ENCODE data around the gene MLKL. TPM values are rescaled to one million over a fixed set of nuclear protein-coding genes. Genes with fewer than 3 reads are reported as not detected.

MLKL gene
- total and polyA plus RNA-seq, 2 of the 13 experiments (the other 11 are each of a cell fraction or from before 2014, with no cell fraction given): 6.4 to 10.7 TPM

- ChIA-PET CTCF (ENCODE audit: low intra/inter-chr PET ratio, low total read pairs) (no interaction called here), POLR2A (no interaction called here)
- DNase-seq (ENCODE audit: low spot score) (no peak), ATAC-seq (no peak), FAIRE-seq (no peak)
- Histone ChIP-seq H3K27ac (ENCODE audit: extremely low read length, insufficient read depth, low read length) (no peak overlapping the region), H3K9me3 (ENCODE audit: low read length) (no peaks in the 10 kb centered on the region), H3K4me3 (replicated peaks in 1 of 3; ENCODE audit: insufficient read depth in 1 of 3, low read depth in 2 of 3, low read length in 3 of 3) (peak overlapping the region in 1 of 3 experiments; percentile 18; a peak in 1 of 6 replicates), H3K36me3 (replicated peaks in 1 of 2; ENCODE audit: control insufficient read depth in 1 of 2, insufficient read depth in 2 of 2, low read length in 2 of 2) (no peaks in the 10 kb centered on the region), H3K4me1 (ENCODE audit: insufficient read depth, low read length) (peaks cover 19% of the 10 kb centered on the region), H3K9ac (ENCODE audit: insufficient read depth, low read depth, low read length) (no peak overlapping the region), H4K20me1 (ENCODE audit: insufficient read depth, low read length) (no peaks in the 10 kb centered on the region), H2AFZ (ENCODE audit: low read length) (no peak overlapping the region), H3K27me3 (ENCODE audit: control insufficient read depth in 1 of 2, insufficient read depth in 2 of 2, low read length in 2 of 2) (peaks cover 4 to 61% of the 10 kb centered on the region in 2 experiments; a peak in 4 of 5 replicates), H3K79me2 (ENCODE audit: insufficient read depth, low read length) (no peaks in the 10 kb centered on the region), H3K4me2 (ENCODE audit: low read depth, low read length) (no peak overlapping the region)
- intact Hi-C loops (cut with micrococcal nuclease; ENCODE audit: unreplicated experiment): no loop called here
- in situ Hi-C loops (cut with HindIII; ENCODE audit: extremely low pct_ligation_motif_present, low pct_unique_long_range_greater_than_20kb): no loop called here
- no TSS peak for BruUV-seq (replicated peaks)
- WGBS (ENCODE audit: low lambda C conversion rate): 61% methylated on average over 29 of the region's 32 CpGs
- TF ChIP-seq ZNF431 (CRISPR knock-in tag; IDR thresholded peaks at IDR 0.05; ENCODE audit: borderline replicate concordance, low read depth) (no peak), ZNF746 (CRISPR knock-in tag; IDR thresholded peaks at IDR 0.05) (no peak), ZNF510 (CRISPR knock-in tag; IDR thresholded peaks at IDR 0.05; ENCODE audit: low read depth) (no peak), ZNF333 (CRISPR knock-in tag; IDR thresholded peaks at IDR 0.05; ENCODE audit: borderline replicate concordance) (0 out of 2 replicates have a peak, but pooled peaks have one; percentile 40), PRPF4 (IDR thresholded peaks at IDR 0.05; ENCODE audit: low read depth, low read length, poor library complexity, severe bottlenecking) (no peak)
Measured at GRCh38 chr16:74747716-74748615, 47.3 kb upstream of the MLKL start.

- no peaks in the 10 kb centered on the region for H3K36me3 ChIP-seq (replicated peaks in 1 of 2; ENCODE audit: control insufficient read depth in 1 of 2, insufficient read depth in 2 of 2, low read length in 2 of 2)
- H3K79me2 ChIP-seq (ENCODE audit: insufficient read depth, low read length): no peaks in the 10 kb centered on the region
- no peak for FAIRE-seq
Measured at GRCh38 chr16:74745926-74746325, 45.3 kb upstream of the MLKL start.

More at GRCh38 chr16:74745926-74746325, 45.3 kb upstream of the MLKL start:
- H4K20me1 ChIP-seq (ENCODE audit: insufficient read depth, low read length): no peaks in the 10 kb centered on the region
- ChIA-PET POLR2A (no interaction called here), CTCF (ENCODE audit: low intra/inter-chr PET ratio, low total read pairs) (no interaction called here)
- 12% methylated on average over 7 of the region's 7 CpGs for WGBS (ENCODE audit: low lambda C conversion rate)
- BruUV-seq (replicated peaks): no TSS peak
- H2AFZ ChIP-seq (ENCODE audit: low read length): no peak overlapping the region
- no peak overlapping the region for H3K4me3 ChIP-seq (replicated peaks in 1 of 3; ENCODE audit: insufficient read depth in 1 of 3, low read depth in 2 of 3, low read length in 3 of 3)
- peaks cover 4 to 58% of the 10 kb centered on the region in 2 experiments; a peak in 4 of 5 replicates for H3K27me3 ChIP-seq (ENCODE audit: control insufficient read depth in 1 of 2, insufficient read depth in 2 of 2, low read length in 2 of 2)
- in situ Hi-C loops (cut with HindIII; ENCODE audit: extremely low pct_ligation_motif_present, low pct_unique_long_range_greater_than_20kb): no loop called here
- peaks cover 24% of the 10 kb centered on the region for H3K4me1 ChIP-seq (ENCODE audit: insufficient read depth, low read length)
- H3K9me3 ChIP-seq (ENCODE audit: low read length): no peaks in the 10 kb centered on the region
- ATAC-seq (no peak), DNase-seq (ENCODE audit: low spot score) (no peak)
- intact Hi-C loops (cut with micrococcal nuclease; ENCODE audit: unreplicated experiment): no loop called here
- no peak for TF ChIP-seq TP53 (CRISPR knock-in tag; conservative IDR thresholded peaks at IDR 0.05)
- TF ChIP-seq ETV5 (CRISPR knock-in tag; IDR thresholded peaks at IDR 0.05; ENCODE audit: borderline replicate concordance): no peak
- TF ChIP-seq ATM (IDR thresholded peaks at IDR 0.05; ENCODE audit: borderline replicate concordance): no peak
- TF ChIP-seq CC2D1A (CRISPR knock-in tag; IDR thresholded peaks at IDR 0.05): no peak
- TF ChIP-seq ZNF768 (CRISPR knock-in tag; IDR thresholded peaks at IDR 0.05): no peak
- no peak for TF ChIP-seq HINFP (CRISPR knock-in tag; IDR thresholded peaks at IDR 0.05; ENCODE audit: low read depth)
- TF ChIP-seq ZFP90 (CRISPR knock-in tag; IDR thresholded peaks at IDR 0.05; ENCODE audit: borderline replicate concordance): no peak
- TF ChIP-seq PHB2 (IDR thresholded peaks at IDR 0.05; ENCODE audit: partially characterized antibody): no peak
- TF ChIP-seq THAP11 (CRISPR knock-in tag; IDR thresholded peaks at IDR 0.05): no peak
- no peak for TF ChIP-seq ZNF343 (CRISPR knock-in tag; IDR thresholded peaks at IDR 0.05)
- no peak for TF ChIP-seq THAP8 (CRISPR knock-in tag; IDR thresholded peaks at IDR 0.05; ENCODE audit: borderline replicate concordance)
- TF ChIP-seq WIZ (CRISPR knock-in tag; IDR thresholded peaks at IDR 0.05): no peak
- H3K4me2 ChIP-seq (ENCODE audit: low read depth, low read length): no peak overlapping the region
- no peak overlapping the region for H3K9ac ChIP-seq (ENCODE audit: insufficient read depth, low read depth, low read length)
- H3K27ac ChIP-seq (ENCODE audit: extremely low read length, insufficient read depth, low read length): no peak overlapping the region

Data from HepG2 (cell line).